ENCODE measurements around the gene PTGES3L. TPM values are rescaled to one million over a fixed set of nuclear protein-coding genes. Genes with fewer than 3 reads are reported as not detected.

Gene PTGES3L
- total RNA-seq, 2 donors from 2014 or later: 1.5 to 2.0 TPM

GRCh38 chr17:43018008-43018853, 38.4 kb upstream of the PTGES3L start:
- Histone ChIP-seq H3K27me3 (replicated peaks; ENCODE audit: insufficient read depth) (no peaks in the 10 kb centered on the region), H3K4me3 (no peak overlapping the region), H3K27ac (no peak overlapping the region), H3K36me3 (peaks cover 12% of the 10 kb centered on the region), H3K4me1 (ENCODE audit: control insufficient read depth in 1 of 2, low read depth in 2 of 2) (peaks cover 15 to 23% of the 10 kb centered on the region in 2 donors), H3K9me3 (no peaks in the 10 kb centered on the region)
- DNase-seq (ENCODE audit: low spot score) (no peak), ATAC-seq (ENCODE audit: insufficient number of reproducible peaks, low FRiP score, low read depth) (no peak)
- TF ChIP-seq CTCF (IDR thresholded peaks at IDR 0.05): no peak

DNA sequence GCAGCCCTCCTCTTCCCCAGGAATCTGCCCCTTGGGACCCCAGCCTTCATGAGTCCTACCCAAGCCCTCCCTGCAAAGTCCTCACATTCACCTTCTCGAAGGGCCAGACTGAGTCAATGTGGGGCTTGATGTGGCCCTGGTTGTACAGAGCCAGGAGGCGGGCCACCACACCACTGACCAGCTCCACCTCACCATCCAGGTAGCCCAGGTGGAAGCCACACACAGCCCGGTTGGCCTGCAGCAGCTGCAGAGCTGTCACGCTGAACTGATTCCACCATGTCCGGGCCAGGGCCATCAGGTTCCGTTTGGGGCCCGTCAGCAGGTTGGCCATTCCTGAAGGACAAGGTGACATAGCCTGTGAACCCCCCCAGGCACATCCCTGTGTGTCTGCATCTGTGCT, 36.3 kb upstream of the PTGES3L start:
- no peak for DNase-seq (ENCODE audit: low spot score)
- TF ChIP-seq CTCF (IDR thresholded peaks at IDR 0.05): no peak
- Histone ChIP-seq H3K4me3 (no peak overlapping the region), H3K27me3 (replicated peaks; ENCODE audit: insufficient read depth) (no peaks in the 10 kb centered on the region), H3K36me3 (peaks cover 12% of the 10 kb centered on the region), H3K4me1 (ENCODE audit: control insufficient read depth in 1 of 2, low read depth in 2 of 2) (peaks cover 15 to 18% of the 10 kb centered on the region in 2 donors), H3K9me3 (no peaks in the 10 kb centered on the region), H3K27ac (no peak overlapping the region)
- ATAC-seq (ENCODE audit: insufficient number of reproducible peaks, low FRiP score, low read depth): no peak

DNA sequence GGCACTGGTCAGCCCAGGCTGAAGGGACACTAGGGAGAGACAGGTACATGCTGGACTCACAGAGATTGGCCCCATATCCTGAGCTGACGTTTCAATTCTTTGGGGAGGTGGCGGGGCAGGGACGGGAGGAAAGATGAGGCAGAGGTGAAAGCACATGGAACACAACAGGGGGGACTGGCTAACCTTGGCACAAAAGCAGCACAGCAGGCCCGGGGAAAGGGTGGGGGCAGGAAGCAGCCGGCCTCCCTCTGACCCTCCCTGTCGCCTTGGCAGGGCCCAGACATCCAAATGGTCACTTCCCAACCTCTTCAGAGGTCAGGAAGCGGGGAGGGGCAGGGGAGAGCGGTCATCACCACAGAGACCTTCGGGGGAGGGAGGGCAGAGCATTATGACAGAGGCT, 35.7 kb upstream of the PTGES3L start:
- no peak for DNase-seq (ENCODE audit: low spot score)

DNA sequence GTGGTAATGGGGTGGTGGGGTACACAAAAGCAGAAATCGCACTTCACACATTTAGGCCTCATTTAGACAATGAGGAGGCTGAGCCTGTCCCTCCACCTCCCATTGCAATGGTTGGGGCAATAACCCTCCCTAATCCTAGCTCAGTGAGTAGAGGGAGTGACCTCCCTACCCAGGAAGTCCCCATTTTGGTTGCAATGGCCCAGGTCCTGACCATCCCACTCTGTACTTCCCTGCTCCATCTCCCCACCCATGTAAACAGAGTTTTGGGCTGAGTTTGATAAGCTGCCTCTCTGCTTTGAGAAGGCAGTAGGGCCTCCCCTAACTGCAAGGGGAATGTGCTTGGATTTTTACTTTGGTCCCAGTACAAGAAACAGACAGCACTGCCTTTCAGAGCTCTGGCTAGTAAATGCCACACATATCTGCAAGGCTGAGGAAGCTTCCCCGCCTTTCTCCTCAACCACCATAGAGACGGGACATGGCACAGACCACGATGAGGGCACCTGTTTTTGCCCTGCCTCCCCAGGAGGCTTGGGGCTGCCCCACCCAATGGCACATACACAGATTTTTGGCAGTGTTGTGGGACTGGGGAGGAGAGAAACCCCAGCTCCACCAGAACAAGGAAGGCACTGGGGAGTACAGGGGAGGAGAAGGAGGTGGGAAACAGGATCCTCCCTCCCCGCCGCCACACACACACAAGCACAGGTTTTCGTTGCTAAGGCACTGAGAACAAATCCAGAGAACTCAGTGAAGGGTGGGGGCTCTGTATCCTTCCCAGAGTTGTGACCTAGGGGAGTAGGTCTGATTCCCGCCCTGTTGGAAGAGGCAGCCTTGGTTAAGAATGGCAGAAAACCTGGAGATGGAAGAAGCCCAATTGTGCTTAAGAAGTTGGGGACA, 35.0 kb upstream of the PTGES3L start:
- peak overlapping the region in 1 of 2 donors; percentile 13 for H3K27ac ChIP-seq

More for the DNA sequence above, 35.7 kb upstream of the PTGES3L start:
- H3K4me1 ChIP-seq (ENCODE audit: control insufficient read depth in 1 of 2, low read depth in 2 of 2): peaks cover 12 to 13% of the 10 kb centered on the region in 2 donors
- no peak overlapping the region for H3K4me3 ChIP-seq
- H3K9me3 ChIP-seq: no peaks in the 10 kb centered on the region
- peaks cover 12% of the 10 kb centered on the region for H3K36me3 ChIP-seq
- no peak for ATAC-seq (ENCODE audit: insufficient number of reproducible peaks, low FRiP score, low read depth)
- no peak for TF ChIP-seq CTCF (IDR thresholded peaks at IDR 0.05)
- no peak overlapping the region for H3K27ac ChIP-seq
- no peaks in the 10 kb centered on the region for H3K27me3 ChIP-seq (replicated peaks; ENCODE audit: insufficient read depth)

More for the DNA sequence above, 35.0 kb upstream of the PTGES3L start:
- H3K9me3 ChIP-seq: no peaks in the 10 kb centered on the region
- H3K27me3 ChIP-seq (replicated peaks; ENCODE audit: insufficient read depth): no peaks in the 10 kb centered on the region
- peaks cover 12% of the 10 kb centered on the region for H3K36me3 ChIP-seq
- no peak for ATAC-seq (ENCODE audit: insufficient number of reproducible peaks, low FRiP score, low read depth)
- no peak for TF ChIP-seq CTCF (IDR thresholded peaks at IDR 0.05)
- no peak overlapping the region for H3K4me3 ChIP-seq
- no peak for DNase-seq (ENCODE audit: low spot score)
- peaks cover 6% of the 10 kb centered on the region in 2 donors for H3K4me1 ChIP-seq (ENCODE audit: control insufficient read depth in 1 of 2, low read depth in 2 of 2)

Measured in thoracic aorta (tissue), 2 donors.